Activated CD4-positive, CD25-positive, alpha-beta regulatory T cell treated with anti-CD3 and anti-CD28 coated beads, Interleukin-2, amount 50 U/mL, for 16 hours (primary cell): ENCODE measurements around the gene ABT1.
"Not testable (repeated sequence)": the region's sequence is repeated elsewhere in the genome, so short reads cannot be mapped to it uniquely, and the experiment has no call there.

ENCODE experiments used
- DNase-seq: peaks from one replicate; pipeline ENCODE4 v3.0.0-alpha.2; 2020; ENCODE audit warnings: low read depth, low spot score

Gene ABT1

GRCh38 chr6:26596579-26597388 is at the start of gene ABT1:
ABT1 (plus strand) TSS chr6:26596953; CDS start chr6:26596983, 30 bp downstream.
- peak; percentile 97 for DNase-seq

DNA sequence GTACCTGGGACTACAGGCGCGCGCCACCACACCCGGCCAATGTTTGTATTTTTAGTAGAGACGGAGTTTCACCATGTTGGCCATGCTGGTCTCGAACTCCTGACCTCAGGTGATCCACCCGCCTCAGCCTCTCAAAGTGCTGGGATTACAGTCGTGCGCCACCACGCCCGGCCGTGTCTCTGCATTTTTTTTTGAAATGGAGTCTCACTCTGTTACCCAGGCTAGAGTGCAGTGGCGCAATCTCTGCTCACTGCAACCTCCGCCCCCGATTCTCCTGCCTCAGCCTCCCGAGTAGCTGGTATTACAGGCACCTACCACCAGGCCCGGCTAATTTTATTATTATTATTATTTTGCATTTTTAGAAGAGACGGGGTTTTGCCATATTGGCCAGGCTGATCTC is 49.4 kb upstream of the ABT1 start:
- not testable (repeated sequence) for DNase-seq

DNA sequence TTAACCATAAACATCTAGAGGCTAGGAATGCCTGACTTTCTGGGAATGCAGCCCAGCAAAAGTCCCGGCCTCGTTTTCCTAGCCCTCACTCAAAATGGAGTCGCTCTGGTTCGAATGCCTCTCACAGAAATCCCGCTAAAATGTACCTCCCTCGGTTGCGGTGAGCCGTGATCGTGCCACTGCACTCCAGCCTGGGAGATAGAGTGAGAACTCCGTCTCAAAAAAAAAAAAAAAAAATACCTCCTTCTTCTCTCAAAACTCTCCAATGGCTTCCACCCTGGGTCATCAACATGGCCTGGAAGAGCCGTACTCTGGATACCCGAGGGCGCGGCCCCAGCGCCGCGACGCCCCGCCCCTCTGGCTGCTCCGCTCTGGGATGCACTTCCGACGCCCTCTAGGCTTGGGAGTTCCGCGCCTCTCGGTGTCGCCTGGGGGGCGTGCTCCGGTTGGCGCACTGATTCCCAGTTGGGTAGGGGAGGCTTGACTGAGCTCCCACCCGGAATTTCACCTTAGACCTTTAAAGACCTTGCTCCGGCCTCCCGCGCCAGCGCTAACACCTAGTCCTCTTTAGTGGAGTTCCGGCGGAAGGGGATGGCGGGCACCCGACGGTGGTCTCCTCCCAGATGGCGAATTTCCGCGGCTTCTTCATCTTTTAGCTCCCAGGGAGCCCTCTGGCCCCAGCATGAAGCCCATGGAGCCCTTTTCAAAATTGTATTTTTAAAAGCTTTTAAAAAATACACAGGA is 46.3 kb upstream of the ABT1 start:
- no peak for DNase-seq

DNA sequence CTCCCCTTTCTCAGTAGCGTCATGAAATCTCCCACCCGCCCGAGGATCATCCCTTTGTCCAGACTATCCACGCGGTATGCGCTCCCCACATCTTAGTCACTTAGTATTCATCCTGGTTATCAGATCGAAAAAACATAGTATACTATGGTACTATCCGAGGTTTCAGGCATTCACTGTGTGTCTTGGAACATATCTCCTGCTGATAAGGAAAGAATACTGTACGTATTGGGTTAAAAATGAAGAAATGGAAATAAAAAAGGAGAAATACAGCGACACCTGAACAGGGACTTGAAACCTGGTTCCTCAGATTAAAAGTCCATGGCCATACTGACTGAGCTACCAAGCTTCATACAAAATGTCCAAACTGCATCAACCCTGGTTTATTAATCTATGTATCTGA is 44.5 kb upstream of the ABT1 start:
- no peak for DNase-seq

DNA sequence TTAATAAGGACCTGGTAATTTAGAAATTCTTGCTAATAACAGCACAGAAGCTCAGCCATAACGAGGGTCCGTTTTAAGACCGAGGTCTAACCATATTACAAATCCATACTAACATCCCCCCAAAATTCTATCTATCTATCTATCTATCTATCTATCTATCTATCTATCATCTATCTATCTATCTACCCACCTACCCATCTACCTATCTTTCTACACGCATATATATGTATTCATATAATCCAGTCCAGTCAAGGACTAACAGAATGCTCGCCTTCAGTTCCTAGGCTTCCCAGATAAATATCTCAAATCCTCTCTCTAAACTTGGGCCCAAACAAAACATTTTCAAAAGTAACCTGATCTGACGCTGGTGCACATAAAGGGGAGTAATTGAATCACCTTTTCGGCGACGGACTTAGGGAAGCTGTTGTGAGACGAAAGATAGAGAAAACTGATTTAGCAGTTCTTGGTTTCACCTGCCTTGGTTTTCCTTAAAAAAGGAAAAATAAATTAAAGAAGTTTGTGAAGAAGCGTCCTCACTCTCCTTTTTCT is 44.0 kb upstream of the ABT1 start:
- DNase-seq = no peak

DNA sequence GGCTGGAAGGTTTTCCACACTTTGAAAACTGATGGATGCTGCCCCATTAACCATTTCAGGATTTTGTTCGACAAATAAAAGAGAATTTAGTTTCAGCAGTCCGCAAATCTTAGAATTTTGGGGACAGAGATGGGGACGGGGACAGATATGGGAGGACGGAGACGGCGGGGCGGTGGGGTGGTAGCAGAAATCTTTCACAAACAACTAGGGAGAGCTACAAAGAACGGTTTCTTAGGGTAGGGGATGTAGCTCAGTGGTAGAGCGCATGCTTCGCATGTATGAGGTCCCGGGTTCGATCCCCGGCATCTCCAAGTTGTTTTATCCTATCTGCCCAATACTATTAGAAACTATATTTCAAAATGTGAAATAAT is 43.5 kb upstream of the ABT1 start:
- peak; percentile 55 for DNase-seq

- DNase-seq = peak; percentile 66
These were observed 42.9 kb upstream of the ABT1 start for GRCh38 chr6:26553635-26554446.

GRCh38 chr6:26554447-26554696 is 42.4 kb upstream of the ABT1 start:
- no peak for DNase-seq

DNA sequence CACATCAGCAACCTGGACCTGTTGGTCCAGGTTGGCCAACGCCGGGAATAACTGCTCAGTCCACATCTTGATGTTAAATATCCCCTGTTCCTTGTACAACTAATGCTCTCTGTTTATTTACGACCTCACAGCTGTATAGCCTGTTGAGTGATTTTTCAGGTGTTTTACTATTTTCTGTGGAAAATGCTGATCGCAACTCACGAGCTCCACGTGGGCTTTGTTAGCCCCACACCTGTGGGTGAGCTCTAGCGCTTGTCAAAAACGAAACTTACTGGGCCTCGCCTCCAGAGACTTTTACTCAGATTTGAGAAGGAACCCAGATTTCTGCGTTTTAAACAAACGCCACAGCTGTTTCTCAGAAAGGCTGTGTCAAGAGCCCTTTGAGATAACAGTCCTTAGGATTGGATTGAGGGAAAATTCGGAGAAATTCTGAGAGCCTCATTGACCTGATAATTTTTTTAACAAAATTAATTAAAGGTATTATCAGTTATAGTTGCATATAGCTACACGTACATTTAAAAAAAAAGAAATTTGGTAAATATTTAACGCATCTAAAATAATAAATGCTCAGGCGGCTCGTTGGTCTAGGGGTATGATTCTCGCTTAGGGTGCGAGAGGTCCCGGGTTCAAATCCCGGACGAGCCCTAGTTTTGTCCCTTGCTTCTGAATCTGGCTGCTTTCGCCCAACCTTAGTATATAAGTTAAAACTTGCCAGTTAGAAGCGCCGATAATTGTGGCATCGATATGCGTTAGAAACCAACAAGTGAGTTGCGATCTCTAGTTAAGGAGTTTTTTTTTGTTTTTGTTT is 41.9 kb upstream of the ABT1 start:
- peak; percentile 21 for DNase-seq

- no peak for DNase-seq
These were observed 41.1 kb upstream of the ABT1 start for GRCh38 chr6:26555505-26556262.

GRCh38 chr6:26556263-26557070 is 40.3 kb upstream of the ABT1 start:
- no peak for DNase-seq

DNA sequence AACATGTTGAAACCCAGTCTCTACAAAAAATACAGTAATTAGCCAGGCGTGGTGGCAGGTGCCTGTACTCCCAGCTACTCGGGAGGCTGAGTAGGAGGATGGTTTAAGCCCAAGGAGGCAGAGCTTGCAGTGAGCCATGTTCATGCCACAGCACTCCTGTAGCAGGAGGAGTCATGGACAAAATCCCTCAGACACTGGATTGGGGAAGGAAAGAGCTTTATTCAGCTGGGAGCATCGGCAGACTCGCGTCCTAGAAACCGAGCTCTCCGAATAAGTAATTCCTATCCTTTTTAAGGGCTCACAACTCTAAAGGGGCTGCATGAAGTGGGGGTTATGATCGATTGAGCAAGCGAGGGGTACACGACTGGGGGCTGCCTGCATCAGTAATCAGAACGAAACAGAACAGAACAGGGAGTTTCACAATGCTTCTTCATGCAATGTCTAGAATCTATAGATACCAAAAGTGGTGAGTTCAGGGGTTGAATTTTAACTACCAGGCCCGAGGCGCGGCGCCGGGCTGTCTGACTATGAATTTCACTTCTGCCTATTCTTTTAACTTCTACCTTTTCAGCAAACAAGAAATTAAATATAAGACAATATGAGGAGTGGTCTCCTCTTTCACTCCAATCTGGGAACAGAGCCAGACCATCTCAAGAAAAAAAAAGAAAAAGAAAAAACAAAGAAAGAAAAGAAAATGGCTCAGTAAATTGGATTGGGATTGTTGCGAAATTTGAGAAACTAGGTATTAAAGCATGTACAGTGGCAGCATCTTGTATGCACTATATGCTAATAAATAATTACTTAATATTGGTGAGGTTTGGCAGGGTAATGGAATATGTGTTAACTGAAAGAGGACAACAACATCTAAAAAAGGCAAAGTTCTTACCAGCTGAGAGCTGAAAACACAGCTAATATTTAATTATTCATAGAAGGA is 35.0 kb upstream of the ABT1 start:
- no peak for DNase-seq

GRCh38 chr6:26563488-26563887 is 33.3 kb upstream of the ABT1 start:
- no peak for DNase-seq

- DNase-seq = peak; percentile 98
These were observed 27.9 kb upstream of the ABT1 start for GRCh38 chr6:26568601-26569432.

GRCh38 chr6:26569433-26569764 is 27.4 kb upstream of the ABT1 start:
- no peak for DNase-seq

DNA sequence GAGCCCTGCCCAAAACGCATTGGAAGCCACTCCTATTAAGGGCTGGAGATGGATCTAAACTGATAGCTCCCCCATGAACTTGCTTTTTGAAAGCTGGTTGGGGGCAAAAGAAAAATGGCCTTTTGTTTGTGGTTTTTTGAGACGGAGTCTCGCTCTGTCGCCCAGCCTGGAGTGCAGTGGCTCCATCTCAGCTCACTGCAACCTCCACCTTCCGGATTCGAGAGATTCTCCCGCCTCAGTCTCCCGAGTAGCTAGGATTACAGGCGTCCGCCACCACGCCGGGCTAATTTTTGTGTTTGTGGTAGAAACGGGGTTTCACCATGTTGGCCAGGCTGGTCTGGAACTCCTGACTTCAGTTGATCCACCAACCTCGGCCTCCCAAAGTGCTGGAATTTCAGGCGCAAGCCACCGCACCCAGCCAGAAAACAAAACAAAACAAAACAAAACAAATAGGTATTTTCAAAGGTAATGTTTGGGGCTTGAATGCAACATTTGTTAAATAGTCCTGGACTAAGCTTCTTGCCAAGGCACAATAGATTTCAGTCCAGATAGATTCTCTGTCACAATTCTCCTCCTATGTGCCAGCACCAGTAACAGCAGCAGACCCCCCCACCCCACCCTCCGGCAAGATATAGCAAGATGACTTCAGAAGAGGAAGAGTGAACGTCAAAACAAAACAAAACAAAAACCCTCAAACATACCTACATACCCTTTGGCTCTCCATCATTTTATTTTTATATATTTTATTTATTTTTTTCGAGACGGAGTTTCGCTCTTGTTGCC is 26.5 kb upstream of the ABT1 start:
- no peak for DNase-seq
